ENCODE data around the gene EPRS1.
"Not testable (repeated sequence)": the region's sequence is repeated elsewhere in the genome, so short reads cannot be mapped to it uniquely, and the experiment has no call there.

The EPRS1 gene

GRCh38 chr1:220046052-220046930 is at the start of gene EPRS1:
EPRS1 (minus strand) TSS chr1:220046505; CDS start chr1:220046388, 117 bp downstream.
- DNase-seq: peak; percentile 99

DNA sequence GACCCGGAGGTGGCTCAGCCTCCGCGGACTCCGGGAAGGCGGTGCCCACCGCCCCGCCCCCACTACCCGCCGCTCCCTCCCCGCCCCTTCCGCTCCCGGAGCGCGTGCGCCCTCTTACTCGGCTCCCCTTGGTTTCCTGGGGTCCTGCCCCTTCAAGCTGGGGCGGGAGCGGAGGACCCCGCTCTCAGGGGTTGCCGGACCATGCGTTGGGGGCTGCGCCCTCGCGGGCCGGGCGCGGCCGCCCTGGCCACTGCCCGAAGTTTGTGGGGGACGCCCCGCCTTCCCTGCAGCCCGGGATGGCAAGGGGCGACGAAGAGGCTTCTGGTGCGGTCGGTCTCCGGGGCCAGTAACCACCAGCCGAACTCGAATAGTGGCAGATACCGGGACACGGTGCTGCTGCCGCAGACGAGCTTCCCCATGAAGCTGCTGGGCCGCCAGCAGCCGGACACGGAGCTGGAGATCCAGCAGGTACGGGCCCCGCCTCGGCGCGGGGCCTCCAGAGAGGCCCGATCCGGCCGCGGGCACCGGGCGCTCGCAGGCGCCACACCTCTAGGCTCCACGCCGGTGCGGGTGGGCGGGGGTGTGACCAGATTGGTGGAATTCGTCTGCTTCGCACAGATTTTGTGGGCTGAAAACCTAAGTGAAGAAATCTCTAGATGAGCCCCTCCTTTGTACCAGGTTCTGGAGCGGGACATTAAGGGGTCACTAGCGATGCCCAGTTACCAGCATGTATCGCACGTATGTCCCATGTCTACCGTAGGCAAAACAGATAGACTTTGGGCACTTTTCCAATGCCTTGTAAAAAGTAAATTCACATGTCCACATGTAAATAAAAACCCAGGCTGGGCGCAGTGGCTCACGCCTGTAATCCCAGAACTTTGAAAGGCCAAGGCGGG is 48.0 kb upstream of the EPRS1 start, which contains the start of gene IARS2:
Gene IARS2 (plus strand): TSS at position 117 of the 896 bp plus-strand sequence. CDS start 85 bp downstream, at position 202.
- peak; percentile 96 for DNase-seq

- DNase-seq: peak; percentile 44
Observed at GRCh38 chr1:220093361-220094015, 47.2 kb upstream of the EPRS1 start.

DNA sequence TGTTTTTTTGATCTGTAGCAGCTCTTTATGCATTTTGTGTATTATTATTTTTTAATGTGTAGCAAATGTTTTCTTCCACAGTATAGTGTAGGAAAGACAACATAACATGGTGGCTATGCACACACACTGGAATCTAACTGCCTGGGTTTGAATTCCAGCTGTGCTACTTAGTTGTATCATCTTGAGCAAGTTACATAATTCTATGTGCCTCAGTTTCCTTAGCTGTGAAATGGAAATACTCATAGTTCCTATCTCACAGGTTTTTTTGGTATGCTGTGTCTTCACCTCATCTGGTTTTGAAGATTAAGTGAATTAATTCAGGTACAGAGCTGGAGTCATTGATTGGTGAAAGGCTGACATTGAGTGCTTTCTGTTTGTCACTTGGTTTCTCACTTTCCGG is 46.4 kb upstream of the EPRS1 start:
- DNase-seq: no peak

- peak; percentile 98 for DNase-seq
Observed at GRCh38 chr1:220089650-220090556, 43.6 kb upstream of the EPRS1 start, which contains the start of gene BPNT1. BPNT1 (minus strand) TSS chr1:220089788; CDS start chr1:220079846, 9,942 bp downstream.

- not testable (repeated sequence) for DNase-seq
Observed at GRCh38 chr1:220086261-220086686, 40.0 kb upstream of the EPRS1 start.

GRCh38 chr1:220084460-220084859 is 38.2 kb upstream of the EPRS1 start:
- DNase-seq: no peak

GRCh38 chr1:220077887-220078286 is 31.6 kb upstream of the EPRS1 start:
- no peak for DNase-seq

DNA sequence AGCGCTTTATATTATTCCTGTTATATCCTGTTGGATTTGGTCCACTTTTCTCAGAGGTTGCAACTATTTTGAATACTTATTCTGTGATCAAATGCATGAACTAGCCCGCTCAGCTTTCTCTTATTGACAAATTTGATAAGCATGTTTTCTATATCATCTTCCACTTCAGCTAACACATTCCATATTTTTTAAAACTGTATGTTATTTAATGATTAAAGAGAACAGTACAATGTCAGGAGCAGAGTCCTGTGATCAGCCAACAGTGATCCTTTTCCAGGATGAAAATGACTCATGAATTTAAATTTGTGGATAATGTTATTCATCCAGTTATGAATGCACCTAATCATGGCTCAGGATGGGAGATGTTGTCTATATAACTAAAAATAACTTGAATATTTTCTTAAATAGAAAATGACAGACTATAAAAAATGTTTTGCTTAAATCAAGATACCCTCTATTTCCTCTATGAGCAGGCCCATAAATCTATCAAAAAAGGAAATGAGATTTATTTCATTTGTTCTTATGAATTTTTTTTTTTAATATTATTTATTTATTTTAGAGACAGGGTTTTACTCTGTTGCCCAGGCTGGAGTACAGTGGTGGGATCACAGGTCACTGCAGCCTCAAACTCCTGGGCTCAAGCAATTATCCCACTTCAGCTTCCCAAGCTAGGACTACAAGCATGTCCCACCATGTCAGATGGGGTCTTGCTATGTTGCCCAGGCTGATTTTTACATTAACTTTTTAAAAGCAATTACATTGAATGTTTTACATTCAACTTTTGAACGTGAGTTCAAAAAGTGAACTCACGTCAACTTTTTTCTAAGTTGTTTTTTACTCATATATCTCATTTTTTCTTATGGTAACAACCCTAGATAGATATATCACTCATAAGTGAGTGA is 30.8 kb upstream of the EPRS1 start:
- no peak for DNase-seq

DNA sequence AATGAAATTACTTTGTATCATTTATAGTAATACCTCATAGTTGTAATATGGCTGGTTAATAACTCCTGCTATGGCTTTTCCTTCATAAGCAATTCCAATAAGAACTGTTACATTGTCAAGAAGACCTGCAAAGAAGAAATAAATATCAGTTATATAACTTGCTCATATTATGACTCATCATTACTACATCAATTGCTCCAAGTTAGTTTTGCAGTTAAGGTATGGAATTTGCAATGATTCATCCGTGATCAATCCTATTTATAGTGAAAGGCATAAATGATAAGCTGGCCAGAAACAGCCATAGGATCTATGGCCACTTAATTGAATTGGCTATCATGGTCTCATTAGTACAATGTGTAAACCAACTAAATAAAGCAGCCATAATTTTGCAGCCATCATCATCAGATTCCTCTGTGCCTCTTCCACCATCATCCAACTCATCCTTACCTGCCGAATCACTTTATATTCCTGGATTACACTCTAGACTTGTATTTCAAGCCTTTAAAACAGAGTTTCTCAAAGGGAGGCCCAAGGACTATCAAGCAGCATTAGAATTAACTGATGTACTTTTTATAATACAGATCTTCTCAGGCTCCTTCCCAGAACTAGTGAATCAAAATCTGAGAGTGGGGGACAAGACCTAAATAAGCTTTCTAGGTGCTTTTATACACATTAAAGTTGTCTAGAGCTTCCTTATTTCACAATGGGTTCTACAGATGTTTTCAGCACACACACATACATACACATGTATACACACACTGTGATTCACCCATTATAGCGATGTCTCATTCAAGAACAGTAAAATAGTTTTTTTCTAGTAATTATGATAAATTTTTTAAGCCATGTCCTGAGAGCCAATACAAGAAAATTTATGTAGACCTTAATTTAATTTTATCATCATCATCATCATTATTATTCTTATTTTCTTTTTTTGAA is 21.2 kb upstream of the EPRS1 start:
- DNase-seq: no peak

DNA sequence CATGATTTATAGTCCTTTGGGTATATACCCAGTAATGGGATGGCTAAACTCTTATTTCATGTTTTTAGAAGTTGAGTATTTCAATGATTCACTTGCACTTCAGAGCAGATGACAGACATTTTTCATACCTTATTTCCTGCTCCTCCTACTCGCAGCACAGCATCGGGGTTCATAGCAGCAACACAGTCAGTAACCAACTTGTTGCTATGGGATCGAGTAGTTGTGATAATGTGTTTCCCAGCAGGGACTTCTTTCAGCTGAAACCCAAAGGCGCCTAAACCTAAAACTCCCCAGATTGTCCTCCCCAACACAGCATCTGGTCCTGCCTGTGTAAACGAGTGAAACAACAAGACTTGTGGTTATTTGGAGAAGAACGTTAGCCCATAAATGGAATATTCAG is 16.3 kb upstream of the EPRS1 start:
- no peak for DNase-seq

DNA sequence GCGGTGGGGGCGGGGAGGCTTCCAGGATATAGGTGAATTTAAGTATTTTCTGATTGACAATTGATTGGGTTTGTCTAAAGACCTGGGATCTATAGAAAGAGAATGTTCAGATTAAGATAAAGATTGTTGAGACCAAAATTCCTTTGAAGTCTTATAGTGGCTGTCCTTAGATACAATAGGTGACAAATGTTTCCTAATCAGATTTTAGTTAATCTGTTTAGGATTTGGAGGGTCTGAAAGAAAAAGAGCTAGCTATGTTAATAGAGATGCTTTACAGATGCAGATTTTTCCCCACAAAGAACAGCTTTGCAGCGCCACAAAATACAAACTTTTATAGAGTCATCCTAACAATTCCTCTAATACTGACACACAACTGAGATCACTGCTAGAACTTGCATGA is 14.6 kb upstream of the EPRS1 start:
- no peak for DNase-seq

GRCh38 chr1:220056374-220056773 is 10.1 kb upstream of the EPRS1 start:
- DNase-seq: no peak

DNA sequence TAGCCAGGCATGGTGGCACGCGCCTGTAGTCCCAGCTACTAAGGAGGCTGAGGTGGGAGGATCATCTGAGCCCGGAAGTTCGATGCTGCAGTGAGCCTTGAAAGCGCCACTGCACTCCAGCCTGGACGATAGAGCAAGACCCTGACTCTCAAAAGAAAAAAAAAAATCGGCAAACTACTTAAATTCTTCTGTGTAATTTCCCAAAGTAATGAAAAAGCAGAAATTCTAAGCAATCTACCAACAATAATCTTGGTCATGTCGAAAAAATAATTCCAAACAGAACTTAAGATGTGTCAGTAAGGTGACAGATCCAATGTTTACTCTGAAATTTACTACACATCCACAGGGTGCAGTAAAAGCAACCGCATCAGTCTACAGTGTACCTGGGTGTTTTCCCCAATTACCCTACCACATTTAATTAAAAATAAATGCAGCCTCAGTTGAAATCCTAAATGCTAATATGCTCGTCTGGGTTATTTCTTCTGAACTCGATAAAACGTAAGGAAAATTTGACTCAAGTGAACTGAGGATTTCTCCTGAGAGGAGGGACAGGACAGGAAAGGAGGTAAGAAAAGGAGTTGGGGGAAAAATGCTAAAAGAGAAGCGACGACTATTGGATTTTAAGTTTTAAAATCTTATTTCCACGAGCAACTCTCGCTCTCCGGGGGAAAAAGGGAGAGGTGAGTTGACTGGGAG is 801 bp downstream of the EPRS1 start:
- DNase-seq: peak; percentile 62

DNA sequence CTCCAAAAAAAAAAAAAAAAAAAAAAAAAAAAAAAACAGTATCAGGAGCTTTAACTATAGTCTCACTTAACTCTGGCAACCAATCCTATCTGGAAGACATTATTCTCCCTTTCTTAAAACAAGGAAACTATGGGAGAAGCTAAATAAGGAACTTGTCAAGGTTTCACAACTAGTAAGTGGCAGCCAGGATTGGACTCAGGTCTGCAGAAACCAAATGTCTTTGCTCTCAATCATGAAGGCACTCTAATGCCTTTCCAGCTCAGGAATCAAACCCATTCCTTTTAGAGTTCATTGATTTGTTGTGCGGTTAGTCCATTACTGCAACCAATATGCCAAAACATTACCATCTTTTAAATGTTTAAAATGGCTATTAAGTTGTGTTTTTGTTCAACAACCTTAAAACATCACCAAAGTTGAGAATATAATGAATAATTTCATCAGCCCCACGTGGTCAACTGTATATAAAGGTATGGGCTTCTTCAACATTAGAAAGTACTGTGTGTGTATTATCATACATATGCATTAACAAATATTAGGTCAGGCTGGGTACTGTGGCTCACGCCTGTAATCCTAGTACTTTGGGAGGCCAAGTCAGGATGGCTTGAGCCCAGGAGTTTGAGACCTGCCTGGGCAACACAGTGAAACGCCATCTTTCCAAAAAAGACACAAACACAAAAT is 1.5 kb downstream of the EPRS1 start:
- DNase-seq: no peak

DNA sequence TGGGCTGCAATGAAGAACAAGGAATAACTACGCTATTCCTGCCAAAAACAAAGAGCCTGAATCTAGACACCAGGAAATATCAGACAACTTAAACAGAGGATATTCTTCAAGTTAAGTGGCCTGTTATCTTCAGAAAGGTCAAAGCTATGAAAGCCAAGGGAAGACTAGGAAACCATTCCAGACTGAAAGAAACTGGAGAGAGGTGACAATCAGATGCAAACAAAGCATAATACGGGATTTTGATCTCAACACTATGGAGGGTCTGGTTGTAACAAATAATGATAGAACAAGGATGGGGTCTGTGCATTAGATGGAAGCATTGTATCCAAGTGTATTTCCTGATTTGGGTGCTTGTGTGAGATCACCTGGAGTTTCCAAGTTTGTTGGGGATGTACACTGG is 2.7 kb downstream of the EPRS1 start:
- no peak for DNase-seq

- DNase-seq: no peak
Observed at GRCh38 chr1:220040028-220040596, 6.2 kb downstream of the EPRS1 start.

DNA sequence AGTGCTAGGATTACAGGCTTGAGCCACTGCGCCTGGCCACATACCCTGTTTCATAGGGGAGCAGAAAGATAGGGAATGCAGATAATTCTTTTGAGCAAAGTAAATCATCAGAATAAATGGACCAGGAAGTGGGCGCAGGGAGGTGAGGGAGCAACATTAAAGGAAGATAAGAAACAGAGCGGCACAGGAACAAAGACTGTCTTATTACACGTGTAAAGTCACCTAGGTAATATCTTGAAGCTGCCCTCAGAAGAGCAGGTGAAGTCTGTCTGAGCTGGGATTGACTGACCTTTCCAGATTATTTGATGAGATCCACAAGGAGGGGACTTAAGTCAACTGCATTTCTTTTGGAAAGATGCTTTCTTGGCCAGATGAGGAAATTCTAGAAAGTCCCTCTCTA is 7.7 kb downstream of the EPRS1 start:
- no peak for DNase-seq

All from NCI-H69 (cell line).